GM12801 (cell line): ENCODE data around the gene ERFL.

ENCODE experiments used
- CTCF ChIP-seq: IDR thresholded peaks from one replicate; pipeline ENCODE4 v1.5.1; 2011; ENCODE audit warnings: control low read depth; ENCODE audit not compliant: insufficient read length; ENCODE audit errors: extremely low read depth

Gene ERFL

DNA sequence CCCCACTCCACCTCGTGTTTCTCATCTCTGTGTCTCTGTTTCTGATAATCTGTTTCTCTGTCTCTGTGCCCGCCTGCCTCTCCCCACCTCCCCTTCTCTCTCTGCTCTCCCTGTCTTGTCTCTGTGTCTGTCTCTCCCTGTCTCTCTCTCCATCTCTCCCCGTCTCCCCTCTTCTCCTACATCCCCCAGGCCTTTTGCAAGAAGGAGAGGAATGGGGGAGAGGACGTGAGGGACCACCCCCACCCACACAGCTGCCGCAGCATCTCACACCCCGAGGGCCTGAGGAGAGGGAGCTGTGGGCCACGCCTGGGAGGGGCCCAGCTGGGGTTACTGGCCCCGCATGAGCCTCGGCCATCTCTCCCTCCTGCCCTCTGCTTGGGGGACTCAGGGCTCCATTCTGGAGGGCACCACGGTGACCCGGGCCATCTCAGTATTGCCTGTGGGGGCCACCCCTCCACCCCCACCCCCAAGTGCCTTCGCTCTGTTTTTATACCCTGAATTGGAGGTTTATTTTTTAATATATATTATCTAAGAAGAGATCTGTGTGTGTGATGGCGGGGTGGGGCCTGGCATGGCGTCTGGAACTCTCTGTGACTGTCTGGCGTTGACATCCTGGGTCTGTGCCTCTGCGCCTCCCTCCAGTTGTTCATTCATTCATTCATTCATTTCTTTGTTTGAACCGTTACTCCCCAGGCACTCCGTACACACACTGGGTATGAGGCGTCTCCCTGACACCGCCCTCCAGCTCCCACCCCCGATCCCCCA lies 21.2 kb downstream of the ERFL start:
- TF ChIP-seq CTCF = no peak

DNA sequence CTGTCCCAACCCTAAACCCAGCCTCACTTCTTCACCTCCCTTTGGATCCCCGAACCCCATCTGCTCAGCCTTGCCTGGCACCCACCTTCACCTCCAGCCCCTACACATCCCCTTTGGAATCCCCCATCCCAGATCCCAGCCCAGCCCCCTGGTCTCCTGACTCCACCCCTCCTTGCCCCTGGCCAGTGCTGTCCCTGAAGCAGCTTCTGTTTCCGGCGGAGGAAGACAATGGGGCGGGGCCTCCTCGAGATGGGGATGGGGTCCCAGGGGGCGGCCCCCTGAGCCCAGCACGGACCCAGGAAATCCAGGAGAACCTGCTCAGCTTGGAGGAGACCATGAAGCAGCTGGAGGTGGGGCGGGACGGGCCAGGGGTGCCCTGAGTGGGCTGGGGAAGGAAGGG lies 22.0 kb downstream of the ERFL start:
- TF ChIP-seq CTCF = no peak

- no peak for TF ChIP-seq CTCF
These were observed 22.8 kb downstream of the ERFL start for GRCh38 chr19:41905273-41906002.

DNA sequence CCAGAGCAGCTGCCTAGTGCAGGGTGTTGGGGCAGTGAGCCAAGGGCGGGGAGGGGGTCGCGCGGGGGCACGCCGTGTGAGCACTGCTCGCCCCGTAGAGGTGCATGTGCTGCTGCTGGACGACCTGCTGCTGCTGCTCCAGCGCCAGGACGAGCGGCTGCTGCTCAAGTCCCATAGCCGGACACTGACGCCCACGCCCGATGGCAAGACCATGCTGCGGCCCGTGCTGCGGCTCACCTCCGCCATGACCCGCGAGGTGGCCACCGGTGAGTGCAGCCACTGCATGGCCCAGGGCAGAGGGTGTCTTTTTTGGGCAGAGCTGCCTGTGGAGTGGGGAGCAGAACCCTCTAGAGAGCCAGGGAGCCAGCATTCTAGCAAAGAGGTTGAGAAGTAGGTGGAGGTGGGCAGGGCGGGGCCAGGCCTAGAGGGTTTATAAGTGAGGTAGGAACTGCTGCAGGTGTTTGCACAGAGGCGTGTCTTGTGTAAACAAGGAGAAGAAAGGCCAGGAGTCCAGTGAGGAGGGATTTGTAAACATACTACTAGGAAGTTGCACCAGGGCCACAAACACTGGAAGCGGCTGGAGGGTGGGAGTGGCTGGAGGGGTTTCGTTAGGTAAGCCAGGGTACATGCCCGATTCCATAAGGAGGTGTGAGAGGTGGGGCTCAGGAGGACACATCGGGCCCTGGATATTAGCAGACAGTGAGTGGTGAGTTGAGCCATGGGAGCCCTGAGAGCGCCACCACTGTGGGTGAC lies 24.0 kb downstream of the ERFL start:
- no peak for TF ChIP-seq CTCF

- no peak for TF ChIP-seq CTCF
These were observed 24.9 kb downstream of the ERFL start for GRCh38 chr19:41903193-41903953.

DNA sequence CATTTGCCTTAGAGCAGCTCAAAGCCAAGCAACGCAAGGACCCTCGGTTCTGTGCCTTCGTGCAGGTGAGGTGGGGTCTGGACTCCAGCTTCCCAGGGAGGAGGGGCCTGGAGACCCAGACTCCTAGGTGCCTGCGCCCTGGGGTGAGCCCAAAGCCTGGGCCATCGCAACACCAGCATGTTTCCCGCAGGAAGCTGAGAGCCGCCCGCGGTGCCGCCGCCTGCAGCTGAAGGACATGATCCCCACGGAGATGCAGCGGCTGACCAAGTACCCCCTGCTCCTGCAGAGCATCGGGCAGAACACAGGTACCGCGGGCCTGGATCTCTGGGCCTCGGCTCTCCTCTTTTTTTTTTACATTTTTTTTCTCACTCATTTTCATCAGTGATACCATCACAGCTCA lies 25.7 kb downstream of the ERFL start:
- no peak for TF ChIP-seq CTCF
